ENCODE measurements around the gene RBMS3. TPM values are rescaled to one million over a fixed set of nuclear protein-coding genes. Genes with fewer than 3 reads are reported as not detected.

RBMS3 gene
- total and polyA plus RNA-seq, 2 of the 8 experiments (the other 6 are each of a cell fraction or from before 2014, with no cell fraction given) = 3.7 to 6.9 TPM

- TF ChIP-seq RNF2 (IDR thresholded peaks at IDR 0.05; ENCODE audit: borderline replicate concordance, low read depth, low read length, missing control alignments, poor library complexity, severe bottlenecking) (no peak), ATF3 (IDR thresholded peaks at IDR 0.05; ENCODE audit: insufficient read depth, low read depth, low read length) (no peak), GABPA (IDR thresholded peaks at IDR 0.05; ENCODE audit: borderline replicate concordance, insufficient read depth, low read length) (no peak), BRCA1 (IDR thresholded peaks at IDR 0.05; ENCODE audit: low read depth, low read length) (no peak)
Measured at GRCh38 chr3:29554566-29554965, 273.7 kb downstream of the RBMS3 start (continued).
